Ovary (tissue), 3 donors: ENCODE data around the gene CLIC1.

Experiments
- CTCF ChIP-seq, 3 donors: fragments of 450-650 bp in 2 of 3; fragments of 200-600 bp in 1 of 3; IDR thresholded peaks; one replicate each; pipeline versions ENCODE4 v1.5.1 to v1.8.0; 2016 to 2022; ENCODE audit warnings: antibody characterized with exemption in 3 of 3, mild to moderate bottlenecking in 1 of 3
- EP300 ChIP-seq: sonication (generic); formaldehyde crosslinking; IDR thresholded peaks from one replicate; pipeline ENCODE4 v1.6.1; 2017; ENCODE audit warnings: antibody characterized with exemption
- POLR2A ChIP-seq: fragments of 450-650 bp; IDR thresholded peaks from one replicate; pipeline ENCODE4 v1.6.1; 2017; ENCODE audit warnings: antibody characterized with exemption, mild to moderate bottlenecking, moderate library complexity
- donor health status: DM: no; HTN: no; CAD: no.

GRCh38 chr6:31712296-31712695, 24.0 kb downstream of the CLIC1 start:
- no peak for TF ChIP-seq CTCF (IDR thresholded peaks at IDR 0.05)
- TF ChIP-seq POLR2A = no peak
- no peak for TF ChIP-seq EP300
